Activated T-helper 1 cell treated with anti-CD3 and anti-CD28 coated beads, Interleukin-2, amount 50 U/mL, for 16 hours (primary cell): ENCODE results near the gene C17orf113.
"Not testable (repeated sequence)": the region's sequence is repeated elsewhere in the genome, so short reads cannot be mapped to it uniquely, and the experiment has no call there.

Source experiments
- DNase-seq, 2 donors: peaks; one replicate each; pipeline ENCODE4 v3.0.0-alpha.2; 2020; ENCODE audit warnings: low read depth in 1 of 2, low spot score in 1 of 2

C17orf113 gene

GRCh38 chr17:42017866-42018200, 32.6 kb downstream of the C17orf113 start:
- no peak for DNase-seq

- peak; percentile 77 to 87 for DNase-seq
Measured at GRCh38 chr17:42016941-42017865, 33.2 kb downstream of the C17orf113 start, which contains the start of gene DNAJC7. Gene DNAJC7 (minus strand): TSS chr17:42017439. CDS start chr17:42017416, 23 bp downstream.

- DNase-seq = no peak
Measured at GRCh38 chr17:42016411-42016831, 34.0 kb downstream of the C17orf113 start.

GRCh38 chr17:42013740-42014139, 36.7 kb downstream of the C17orf113 start:
- DNase-seq = not testable (repeated sequence)

- not testable (repeated sequence) for DNase-seq
Measured at GRCh38 chr17:42012363-42012762, 38.0 kb downstream of the C17orf113 start.

- DNase-seq = no peak
Measured at GRCh38 chr17:42010898-42011516, 39.4 kb downstream of the C17orf113 start.

GRCh38 chr17:42010266-42010680, 40.1 kb downstream of the C17orf113 start:
- not testable (repeated sequence) for DNase-seq

GRCh38 chr17:42009170-42009569, 41.2 kb downstream of the C17orf113 start:
- no peak for DNase-seq

- DNase-seq = no peak
Measured at GRCh38 chr17:42005166-42005565, 45.2 kb downstream of the C17orf113 start.

GRCh38 chr17:42002792-42003301, 47.6 kb downstream of the C17orf113 start:
- no peak for DNase-seq

- no peak for DNase-seq
Measured at GRCh38 chr17:42002175-42002791, 48.1 kb downstream of the C17orf113 start.

GRCh38 chr17:42001729-42002128, 48.7 kb downstream of the C17orf113 start:
- DNase-seq = no peak

GRCh38 chr17:42000413-42001133, 49.8 kb downstream of the C17orf113 start:
- DNase-seq = no peak

GRCh38 chr17:41998497-41998896, 51.9 kb downstream of the C17orf113 start:
- DNase-seq = no peak

- DNase-seq = no peak
Measured at GRCh38 chr17:41996855-41997164, 53.6 kb downstream of the C17orf113 start.

- no peak for DNase-seq
Measured at GRCh38 chr17:41992576-41992975, 57.8 kb downstream of the C17orf113 start.

GRCh38 chr17:41989702-41990419, 60.5 kb downstream of the C17orf113 start:
- DNase-seq = no peak

- DNase-seq = no peak
Measured at GRCh38 chr17:41988418-41988817, 62.0 kb downstream of the C17orf113 start.
